ENCODE results near the gene ADPRM.

GRCh38 chr17:10741416-10742135, 44.2 kb downstream of the ADPRM start:
- TF ChIP-seq, protein P1, sequence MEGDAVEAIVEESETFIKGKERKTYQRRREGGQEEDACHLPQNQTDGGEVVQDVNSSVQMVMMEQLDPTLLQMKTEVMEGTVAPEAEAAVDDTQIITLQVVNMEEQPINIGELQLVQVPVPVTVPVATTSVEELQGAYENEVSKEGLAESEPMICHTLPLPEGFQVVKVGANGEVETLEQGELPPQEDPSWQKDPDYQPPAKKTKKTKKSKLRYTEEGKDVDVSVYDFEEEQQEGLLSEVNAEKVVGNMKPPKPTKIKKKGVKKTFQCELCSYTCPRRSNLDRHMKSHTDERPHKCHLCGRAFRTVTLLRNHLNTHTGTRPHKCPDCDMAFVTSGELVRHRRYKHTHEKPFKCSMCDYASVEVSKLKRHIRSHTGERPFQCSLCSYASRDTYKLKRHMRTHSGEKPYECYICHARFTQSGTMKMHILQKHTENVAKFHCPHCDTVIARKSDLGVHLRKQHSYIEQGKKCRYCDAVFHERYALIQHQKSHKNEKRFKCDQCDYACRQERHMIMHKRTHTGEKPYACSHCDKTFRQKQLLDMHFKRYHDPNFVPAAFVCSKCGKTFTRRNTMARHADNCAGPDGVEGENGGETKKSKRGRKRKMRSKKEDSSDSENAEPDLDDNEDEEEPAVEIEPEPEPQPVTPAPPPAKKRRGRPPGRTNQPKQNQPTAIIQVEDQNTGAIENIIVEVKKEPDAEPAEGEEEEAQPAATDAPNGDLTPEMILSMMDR (IDR thresholded peaks at IDR 0.05; ENCODE audit: low read length): no peak
- TF ChIP-seq EZH2 (optimal IDR thresholded peaks at IDR 0.05; ENCODE audit: low read depth, low read length) (no peak), EZH2phosphoT487 (IDR thresholded peaks at IDR 0.05; ENCODE audit: low read length) (no peak)
